SK-N-SH treated with all-trans-retinoic acid at 6 μM for 48 hours (cell line): Measurements from ENCODE around the gene ASB4.

Source experiments
- ARNTL ChIP-seq: fragments of 450-650 bp; formaldehyde crosslinking; IDR thresholded peaks from 2 replicates; pipeline ENCODE4 v1.5.0; 2020; ENCODE audit warnings: low read depth, mild to moderate bottlenecking, moderate library complexity, borderline replicate concordance
- BACH2 ChIP-seq: fragments of 250-450 bp; sonication (Bioruptor Pico); IDR thresholded peaks from 2 replicates; pipeline ENCODE4 v1.9.0; 2021; ENCODE audit warnings: mild to moderate bottlenecking, borderline replicate concordance
- CSDC2 ChIP-seq: fragments of 250-450 bp; sonication (Bioruptor Pico); IDR thresholded peaks from 2 replicates; pipeline ENCODE4 v1.5.0; 2020; ENCODE audit warnings: mild to moderate bottlenecking, moderate library complexity
- ESRRG ChIP-seq: fragments of 250-450 bp; sonication (Bioruptor Pico); IDR thresholded peaks from 2 replicates; pipeline ENCODE4 v1.6.1; 2021; ENCODE audit warnings: mild to moderate bottlenecking
- SNAI2 ChIP-seq: fragments of 250-450 bp; sonication (Bioruptor Pico); IDR thresholded peaks from 2 replicates; pipeline ENCODE4 v1.5.0; 2020; ENCODE audit warnings: mild to moderate bottlenecking, moderate library complexity
- ZC3H10 ChIP-seq: fragments of 250-450 bp; sonication (Bioruptor Pico); IDR thresholded peaks from 2 replicates; pipeline ENCODE4 v1.5.1; 2021; ENCODE audit warnings: mild to moderate bottlenecking, moderate library complexity
- ZFP30 ChIP-seq: fragments of 450-650 bp; formaldehyde crosslinking; IDR thresholded peaks from 2 replicates; pipeline ENCODE4 v1.5.0; 2022; ENCODE audit warnings: mild to moderate bottlenecking, moderate library complexity
- ZNF70 ChIP-seq: fragments of 450-650 bp; formaldehyde crosslinking; IDR thresholded peaks from 2 replicates; pipeline ENCODE4 v1.5.0; 2020; ENCODE audit warnings: mild to moderate bottlenecking, moderate library complexity
- ZNF8 ChIP-seq: fragments of 450-650 bp; formaldehyde crosslinking; IDR thresholded peaks from 2 replicates; pipeline ENCODE4 v1.5.0; 2020; ENCODE audit warnings: mild to moderate bottlenecking, moderate library complexity
- TF ChIP-seq, protein P1 (sequence below): fragments of 250-450 bp; sonication (Bioruptor Pico); IDR thresholded peaks from 2 replicates; pipeline ENCODE4 v1.5.0; 2020; ENCODE audit warnings: mild to moderate bottlenecking, moderate library complexity
- TF ChIP-seq, protein P2 (sequence below): fragments of 250-450 bp; sonication (Bioruptor Pico); IDR thresholded peaks from 2 replicates; pipeline ENCODE4 v1.8.0; 2020; ENCODE audit warnings: mild to moderate bottlenecking, moderate library complexity, borderline replicate concordance
- TF ChIP-seq, protein P3 (sequence below): fragments of 250-450 bp; sonication (Bioruptor Pico); IDR thresholded peaks from 2 replicates; pipeline ENCODE4 v1.8.0; 2021; ENCODE audit warnings: low read depth, mild to moderate bottlenecking, moderate library complexity, borderline replicate concordance

DNA sequence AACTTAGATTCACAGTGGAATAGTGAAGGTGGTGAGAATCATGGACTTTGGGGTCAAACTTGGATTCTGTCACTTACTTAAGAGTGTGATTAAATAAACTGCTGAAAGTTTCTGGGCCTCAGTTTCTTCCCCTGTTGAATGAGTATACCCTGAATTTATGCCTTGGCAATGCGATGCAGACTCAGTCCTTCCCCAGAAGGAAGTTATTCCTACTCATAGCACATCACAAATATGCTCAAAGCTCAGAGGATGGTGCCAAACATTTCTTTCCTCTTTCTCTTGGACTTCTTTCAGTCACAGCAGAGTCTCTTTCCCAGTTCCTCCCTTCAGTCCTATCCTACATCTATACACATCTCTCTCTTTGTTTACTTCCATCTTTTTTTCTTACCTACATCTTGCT lies 45.1 kb downstream of the ASB4 start:
- no peak for TF ChIP-seq ARNTL (CRISPR knock-in tag)
- TF ChIP-seq CSDC2 (CRISPR knock-in tag): no peak
- TF ChIP-seq ZFP30 (CRISPR knock-in tag): no peak
- TF ChIP-seq, protein P1, sequence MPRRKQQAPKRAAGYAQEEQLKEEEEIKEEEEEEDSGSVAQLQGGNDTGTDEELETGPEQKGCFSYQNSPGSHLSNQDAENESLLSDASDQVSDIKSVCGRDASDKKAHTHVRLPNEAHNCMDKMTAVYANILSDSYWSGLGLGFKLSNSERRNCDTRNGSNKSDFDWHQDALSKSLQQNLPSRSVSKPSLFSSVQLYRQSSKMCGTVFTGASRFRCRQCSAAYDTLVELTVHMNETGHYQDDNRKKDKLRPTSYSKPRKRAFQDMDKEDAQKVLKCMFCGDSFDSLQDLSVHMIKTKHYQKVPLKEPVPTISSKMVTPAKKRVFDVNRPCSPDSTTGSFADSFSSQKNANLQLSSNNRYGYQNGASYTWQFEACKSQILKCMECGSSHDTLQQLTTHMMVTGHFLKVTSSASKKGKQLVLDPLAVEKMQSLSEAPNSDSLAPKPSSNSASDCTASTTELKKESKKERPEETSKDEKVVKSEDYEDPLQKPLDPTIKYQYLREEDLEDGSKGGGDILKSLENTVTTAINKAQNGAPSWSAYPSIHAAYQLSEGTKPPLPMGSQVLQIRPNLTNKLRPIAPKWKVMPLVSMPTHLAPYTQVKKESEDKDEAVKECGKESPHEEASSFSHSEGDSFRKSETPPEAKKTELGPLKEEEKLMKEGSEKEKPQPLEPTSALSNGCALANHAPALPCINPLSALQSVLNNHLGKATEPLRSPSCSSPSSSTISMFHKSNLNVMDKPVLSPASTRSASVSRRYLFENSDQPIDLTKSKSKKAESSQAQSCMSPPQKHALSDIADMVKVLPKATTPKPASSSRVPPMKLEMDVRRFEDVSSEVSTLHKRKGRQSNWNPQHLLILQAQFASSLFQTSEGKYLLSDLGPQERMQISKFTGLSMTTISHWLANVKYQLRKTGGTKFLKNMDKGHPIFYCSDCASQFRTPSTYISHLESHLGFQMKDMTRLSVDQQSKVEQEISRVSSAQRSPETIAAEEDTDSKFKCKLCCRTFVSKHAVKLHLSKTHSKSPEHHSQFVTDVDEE (CRISPR knock-in tag): no peak
- no peak for TF ChIP-seq ESRRG (CRISPR knock-in tag)
- TF ChIP-seq ZNF8: no peak
- no peak for TF ChIP-seq ZNF70
- TF ChIP-seq, protein P2, sequence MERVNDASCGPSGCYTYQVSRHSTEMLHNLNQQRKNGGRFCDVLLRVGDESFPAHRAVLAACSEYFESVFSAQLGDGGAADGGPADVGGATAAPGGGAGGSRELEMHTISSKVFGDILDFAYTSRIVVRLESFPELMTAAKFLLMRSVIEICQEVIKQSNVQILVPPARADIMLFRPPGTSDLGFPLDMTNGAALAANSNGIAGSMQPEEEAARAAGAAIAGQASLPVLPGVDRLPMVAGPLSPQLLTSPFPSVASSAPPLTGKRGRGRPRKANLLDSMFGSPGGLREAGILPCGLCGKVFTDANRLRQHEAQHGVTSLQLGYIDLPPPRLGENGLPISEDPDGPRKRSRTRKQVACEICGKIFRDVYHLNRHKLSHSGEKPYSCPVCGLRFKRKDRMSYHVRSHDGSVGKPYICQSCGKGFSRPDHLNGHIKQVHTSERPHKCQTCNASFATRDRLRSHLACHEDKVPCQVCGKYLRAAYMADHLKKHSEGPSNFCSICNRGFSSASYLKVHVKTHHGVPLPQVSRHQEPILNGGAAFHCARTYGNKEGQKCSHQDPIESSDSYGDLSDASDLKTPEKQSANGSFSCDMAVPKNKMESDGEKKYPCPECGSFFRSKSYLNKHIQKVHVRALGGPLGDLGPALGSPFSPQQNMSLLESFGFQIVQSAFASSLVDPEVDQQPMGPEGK (CRISPR knock-in tag): no peak
- no peak for TF ChIP-seq SNAI2 (CRISPR knock-in tag)
- TF ChIP-seq, protein P3, sequence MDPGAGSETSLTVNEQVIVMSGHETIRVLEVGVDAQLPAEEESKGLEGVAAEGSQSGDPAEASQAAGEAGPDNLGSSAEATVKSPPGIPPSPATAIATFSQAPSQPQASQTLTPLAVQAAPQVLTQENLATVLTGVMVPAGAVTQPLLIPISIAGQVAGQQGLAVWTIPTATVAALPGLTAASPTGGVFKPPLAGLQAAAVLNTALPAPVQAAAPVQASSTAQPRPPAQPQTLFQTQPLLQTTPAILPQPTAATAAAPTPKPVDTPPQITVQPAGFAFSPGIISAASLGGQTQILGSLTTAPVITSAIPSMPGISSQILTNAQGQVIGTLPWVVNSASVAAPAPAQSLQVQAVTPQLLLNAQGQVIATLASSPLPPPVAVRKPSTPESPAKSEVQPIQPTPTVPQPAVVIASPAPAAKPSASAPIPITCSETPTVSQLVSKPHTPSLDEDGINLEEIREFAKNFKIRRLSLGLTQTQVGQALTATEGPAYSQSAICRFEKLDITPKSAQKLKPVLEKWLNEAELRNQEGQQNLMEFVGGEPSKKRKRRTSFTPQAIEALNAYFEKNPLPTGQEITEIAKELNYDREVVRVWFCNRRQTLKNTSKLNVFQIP (CRISPR knock-in tag): no peak
- no peak for TF ChIP-seq ZC3H10 (CRISPR knock-in tag)
- no peak for TF ChIP-seq BACH2
